ENCODE data around the gene CTR9. TPM values are rescaled to one million over a fixed set of nuclear protein-coding genes. Genes with fewer than 3 reads are reported as not detected.

The CTR9 gene
- total RNA-seq, result 10 to 100 TPM; 14.5 to 26.4 (median 19.6) TPM

- TF ChIP-seq CTCF (IDR thresholded peaks at IDR 0.05) (peak in 1 of 5 experiments; percentile 40), POLR2A (IDR thresholded peaks at IDR 0.05) (peak; percentile 70 to 89), EP300 (IDR thresholded peaks at IDR 0.05) (peak; percentile 60 to 95)
- Histone ChIP-seq H3K27ac (peak within 1 kb of the TSS; percentile 89 to 99 (median 92)), H3K27me3 (no peaks in the 10 kb centered on the region), H3K4me3 (peak within 1 kb of the TSS; percentile 56 to 96 (median 73)), H3K36me3 (peaks cover 0 to 24% (median 0%) of the 10 kb centered on the region in 3 donors), H3K9me3 (no peaks in the 10 kb centered on the region), H3K4me1 (peaks cover 0 to 24% (median 12%) of the 10 kb centered on the region in 4 donors)
- 0 to 1% methylated on average over 52 to 53 of the region's 67 CpGs for WGBS, 2 donors
- DNase-seq (ENCODE audit: low spot score in 2 of 2), result peak; percentile 84 to 85
These were observed at the start of gene CTR9 for GRCh38 chr11:10750838-10751580. TSS of gene CTR9 (plus strand) at chr11:10751246. CDS start at chr11:10751413, 167 bp downstream.

- no peak for DNase-seq (ENCODE audit: low spot score in 2 of 2)
- 86 to 87% methylated on average over 3 of the region's 3 CpGs for WGBS, 2 donors
- TF ChIP-seq CTCF (IDR thresholded peaks at IDR 0.05) (no peak), EP300 (IDR thresholded peaks at IDR 0.05) (no peak), POLR2A (IDR thresholded peaks at IDR 0.05) (no peak)
These were observed 49.1 kb upstream of the CTR9 start for GRCh38 chr11:10701982-10702381.

GRCh38 chr11:10708131-10708530 is 42.9 kb upstream of the CTR9 start:
- 74 to 84% methylated on average over 3 of the region's 3 CpGs for WGBS, 2 donors
- no peak for TF ChIP-seq POLR2A (IDR thresholded peaks at IDR 0.05)
- TF ChIP-seq CTCF (IDR thresholded peaks at IDR 0.05), result no peak
- no peak for TF ChIP-seq EP300 (IDR thresholded peaks at IDR 0.05)
- Histone ChIP-seq H3K9me3 (no peaks in the 10 kb centered on the region), H3K4me1 (no peaks in the 10 kb centered on the region), H3K27ac (no peak overlapping the region), H3K27me3 (no peaks in the 10 kb centered on the region), H3K4me3 (no peak overlapping the region), H3K36me3 (no peaks in the 10 kb centered on the region)
- no peak for DNase-seq (ENCODE audit: low spot score in 2 of 2)

More at GRCh38 chr11:10701982-10702381, 49.1 kb upstream of the CTR9 start:
- H3K27ac ChIP-seq, result no peak overlapping the region
- no peaks in the 10 kb centered on the region for H3K4me1 ChIP-seq
- H3K36me3 ChIP-seq, result no peaks in the 10 kb centered on the region
- no peaks in the 10 kb centered on the region for H3K27me3 ChIP-seq
- no peak overlapping the region for H3K4me3 ChIP-seq
- H3K9me3 ChIP-seq, result peaks cover 0 to 5% (median 0%) of the 10 kb centered on the region in 4 donors

GRCh38 chr11:10709299-10710086 is 41.6 kb upstream of the CTR9 start:
- TF ChIP-seq POLR2A (IDR thresholded peaks at IDR 0.05) (no peak), EP300 (IDR thresholded peaks at IDR 0.05) (no peak), CTCF (IDR thresholded peaks at IDR 0.05) (no peak)
- Histone ChIP-seq H3K27ac (no peak overlapping the region), H3K4me3 (no peak overlapping the region), H3K27me3 (no peaks in the 10 kb centered on the region), H3K36me3 (no peaks in the 10 kb centered on the region), H3K4me1 (no peaks in the 10 kb centered on the region), H3K9me3 (no peaks in the 10 kb centered on the region)
- no peak for DNase-seq (ENCODE audit: low spot score in 2 of 2)
- 61 to 65% methylated on average over 5 of the region's 5 CpGs for WGBS, 2 donors

- Histone ChIP-seq H3K4me1 (no peaks in the 10 kb centered on the region), H3K9me3 (no peaks in the 10 kb centered on the region), H3K27me3 (no peaks in the 10 kb centered on the region), H3K36me3 (no peaks in the 10 kb centered on the region), H3K27ac (no peak overlapping the region), H3K4me3 (no peak overlapping the region)
- whole genome bisulfite sequencing, 2 donors, result 72 to 77% methylated on average over 4 of the region's 4 CpGs
- no peak for TF ChIP-seq CTCF (IDR thresholded peaks at IDR 0.05)
- TF ChIP-seq EP300 (IDR thresholded peaks at IDR 0.05), result no peak
- TF ChIP-seq POLR2A (IDR thresholded peaks at IDR 0.05), result no peak
- no peak for DNase-seq (ENCODE audit: low spot score in 2 of 2)
These were observed 35.5 kb upstream of the CTR9 start for GRCh38 chr11:10715571-10715970.

All from tibial nerve (tissue), 4 donors.